Gastroesophageal sphincter (tissue), 3 donors: ENCODE results near the gene WDR49.

Experiments used
- CTCF ChIP-seq, 4 experiments: fragments of 200-600 bp in 2 of 4; fragments of 450-650 bp in 2 of 4; sonication (generic) in 1 of 4; IDR thresholded peaks; one replicate each; pipeline ENCODE4 v1.5.1; 2017 to 2019; ENCODE audit warnings: antibody characterized with exemption in 4 of 4, mild to moderate bottlenecking in 2 of 4, moderate library complexity in 2 of 4
- EP300 ChIP-seq: sonication (generic); formaldehyde crosslinking; IDR thresholded peaks from one replicate; pipeline ENCODE4 v1.6.1; 2017; ENCODE audit warnings: antibody characterized with exemption, mild to moderate bottlenecking
- POLR2A ChIP-seq, 2 donors: fragments of 450-650 bp; IDR thresholded peaks; one replicate each; pipeline ENCODE4 v1.6.1; 2017; ENCODE audit warnings: antibody characterized with exemption in 2 of 2, mild to moderate bottlenecking in 2 of 2, moderate library complexity in 1 of 2

GRCh38 chr3:167489571-167489970, 164.2 kb downstream of the WDR49 start:
- TF ChIP-seq POLR2A (IDR thresholded peaks at IDR 0.05): no peak
- TF ChIP-seq CTCF (IDR thresholded peaks at IDR 0.05): no peak
- no peak for TF ChIP-seq EP300
